HepG2 (cell line): ENCODE data around the gene COMMD4.
"Not testable (repeated sequence)": the region's sequence is repeated elsewhere in the genome, so short reads cannot be mapped to it uniquely, and the experiment has no call there.

Source experiments
- ASH2L ChIP-seq: fragments of 300-600, 200-600 bp; sonication (generic); IDR thresholded peaks from 2 replicates; pipeline ENCODE4 v1.7.0; 2017; ENCODE audit warnings: low read depth, mild to moderate bottlenecking, moderate library complexity, mixed read lengths, low read length; ENCODE audit not compliant: insufficient read length
- FOXK1 ChIP-seq: sonication (generic); formaldehyde crosslinking; IDR thresholded peaks from 2 replicates; pipeline ENCODE4 v1.4.0; 2020; ENCODE audit warnings: low read depth, missing genetic modification reagents, borderline replicate concordance
- GABPB1 ChIP-seq: IDR thresholded peaks from 2 replicates; pipeline ENCODE4 v1.6.1; 2016; ENCODE audit warnings: mild to moderate bottlenecking, missing genetic modification reagents, moderate library complexity, missing compliant biosample characterization
- HOXA7 ChIP-seq: sonication (generic); formaldehyde crosslinking; IDR thresholded peaks from 2 replicates; pipeline ENCODE4 v1.8.1; 2022; ENCODE audit warnings: mild to moderate bottlenecking, missing genetic modification reagents, moderate library complexity
- ZBTB33 ChIP-seq: sonication (generic); formaldehyde crosslinking; IDR thresholded peaks from 2 replicates; pipeline ENCODE4 v1.4.0; 2020; ENCODE audit warnings: missing genetic modification reagents
- ZNF564 ChIP-seq: sonication (generic); formaldehyde crosslinking; IDR thresholded peaks from 2 replicates; pipeline ENCODE4 v1.8.1; 2023; ENCODE audit warnings: mild to moderate bottlenecking, missing genetic modification reagents
- ZNF670 ChIP-seq: sonication (generic); formaldehyde crosslinking; IDR thresholded peaks from 2 replicates; pipeline ENCODE4 v1.8.0; 2022; ENCODE audit warnings: mild to moderate bottlenecking, missing genetic modification reagents, borderline replicate concordance
- ZNF792 ChIP-seq: IDR thresholded peaks from 2 replicates; pipeline ENCODE4 v1.6.1; 2016
- TF ChIP-seq, protein P1 (sequence below): sonication (generic); formaldehyde crosslinking; IDR thresholded peaks from 2 replicates; pipeline ENCODE4 v1.5.0; 2020; ENCODE audit warnings: mild to moderate bottlenecking, missing genetic modification reagents, moderate library complexity
- TF ChIP-seq, protein P2 (sequence below): sonication (generic); formaldehyde crosslinking; IDR thresholded peaks from 2 replicates; pipeline ENCODE4 v1.8.1; 2023; ENCODE audit warnings: missing genetic modification reagents, inconsistent platforms, borderline replicate concordance
- TF ChIP-seq, protein P3 (sequence below), 2 experiments: IDR thresholded peaks; 2 replicates each; pipeline ENCODE4 v1.6.1; 2011 to 2012; ENCODE audit warnings: low read length in 2 of 2, borderline replicate concordance in 1 of 2, low read depth in 1 of 2, mild to moderate bottlenecking in 1 of 2, moderate library complexity in 1 of 2

DNA sequence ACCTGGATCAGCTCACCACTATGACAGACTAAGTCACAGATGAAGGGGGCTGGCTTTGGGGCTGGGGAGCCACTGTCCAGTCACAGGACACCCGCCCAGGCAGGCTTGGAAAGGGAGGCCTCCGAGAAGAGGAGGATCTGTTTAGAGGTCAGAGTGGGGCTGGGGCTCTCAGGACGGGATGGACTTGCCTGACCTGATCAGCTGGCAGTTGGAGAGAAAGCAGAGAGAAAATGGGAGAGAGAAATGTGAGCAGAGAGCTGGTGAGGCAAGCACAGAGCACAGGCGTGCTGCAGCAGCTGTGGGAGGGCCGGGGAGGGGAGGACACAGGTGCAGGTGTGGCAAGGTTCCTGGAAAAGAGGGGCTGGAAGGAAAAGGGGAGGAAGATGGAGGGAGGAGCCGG is 35.8 kb upstream of the COMMD4 start:
- TF ChIP-seq, protein P1, sequence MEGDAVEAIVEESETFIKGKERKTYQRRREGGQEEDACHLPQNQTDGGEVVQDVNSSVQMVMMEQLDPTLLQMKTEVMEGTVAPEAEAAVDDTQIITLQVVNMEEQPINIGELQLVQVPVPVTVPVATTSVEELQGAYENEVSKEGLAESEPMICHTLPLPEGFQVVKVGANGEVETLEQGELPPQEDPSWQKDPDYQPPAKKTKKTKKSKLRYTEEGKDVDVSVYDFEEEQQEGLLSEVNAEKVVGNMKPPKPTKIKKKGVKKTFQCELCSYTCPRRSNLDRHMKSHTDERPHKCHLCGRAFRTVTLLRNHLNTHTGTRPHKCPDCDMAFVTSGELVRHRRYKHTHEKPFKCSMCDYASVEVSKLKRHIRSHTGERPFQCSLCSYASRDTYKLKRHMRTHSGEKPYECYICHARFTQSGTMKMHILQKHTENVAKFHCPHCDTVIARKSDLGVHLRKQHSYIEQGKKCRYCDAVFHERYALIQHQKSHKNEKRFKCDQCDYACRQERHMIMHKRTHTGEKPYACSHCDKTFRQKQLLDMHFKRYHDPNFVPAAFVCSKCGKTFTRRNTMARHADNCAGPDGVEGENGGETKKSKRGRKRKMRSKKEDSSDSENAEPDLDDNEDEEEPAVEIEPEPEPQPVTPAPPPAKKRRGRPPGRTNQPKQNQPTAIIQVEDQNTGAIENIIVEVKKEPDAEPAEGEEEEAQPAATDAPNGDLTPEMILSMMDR: not testable (repeated sequence)
- TF ChIP-seq GABPB1 (CRISPR knock-in tag); FOXK1 (CRISPR knock-in tag); ZNF670 (CRISPR knock-in tag); ZNF564; ZNF792 (CRISPR knock-in tag); HOXA7 (CRISPR knock-in tag); ZBTB33 (CRISPR knock-in tag); ASH2L: not testable (repeated sequence)
- TF ChIP-seq, protein P2, sequence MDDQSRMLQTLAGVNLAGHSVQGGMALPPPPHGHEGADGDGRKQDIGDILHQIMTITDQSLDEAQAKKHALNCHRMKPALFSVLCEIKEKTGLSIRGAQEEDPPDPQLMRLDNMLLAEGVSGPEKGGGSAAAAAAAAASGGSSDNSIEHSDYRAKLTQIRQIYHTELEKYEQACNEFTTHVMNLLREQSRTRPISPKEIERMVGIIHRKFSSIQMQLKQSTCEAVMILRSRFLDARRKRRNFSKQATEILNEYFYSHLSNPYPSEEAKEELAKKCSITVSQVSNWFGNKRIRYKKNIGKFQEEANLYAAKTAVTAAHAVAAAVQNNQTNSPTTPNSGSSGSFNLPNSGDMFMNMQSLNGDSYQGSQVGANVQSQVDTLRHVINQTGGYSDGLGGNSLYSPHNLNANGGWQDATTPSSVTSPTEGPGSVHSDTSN (CRISPR knock-in tag): not testable (repeated sequence)
- TF ChIP-seq, protein P3, sequence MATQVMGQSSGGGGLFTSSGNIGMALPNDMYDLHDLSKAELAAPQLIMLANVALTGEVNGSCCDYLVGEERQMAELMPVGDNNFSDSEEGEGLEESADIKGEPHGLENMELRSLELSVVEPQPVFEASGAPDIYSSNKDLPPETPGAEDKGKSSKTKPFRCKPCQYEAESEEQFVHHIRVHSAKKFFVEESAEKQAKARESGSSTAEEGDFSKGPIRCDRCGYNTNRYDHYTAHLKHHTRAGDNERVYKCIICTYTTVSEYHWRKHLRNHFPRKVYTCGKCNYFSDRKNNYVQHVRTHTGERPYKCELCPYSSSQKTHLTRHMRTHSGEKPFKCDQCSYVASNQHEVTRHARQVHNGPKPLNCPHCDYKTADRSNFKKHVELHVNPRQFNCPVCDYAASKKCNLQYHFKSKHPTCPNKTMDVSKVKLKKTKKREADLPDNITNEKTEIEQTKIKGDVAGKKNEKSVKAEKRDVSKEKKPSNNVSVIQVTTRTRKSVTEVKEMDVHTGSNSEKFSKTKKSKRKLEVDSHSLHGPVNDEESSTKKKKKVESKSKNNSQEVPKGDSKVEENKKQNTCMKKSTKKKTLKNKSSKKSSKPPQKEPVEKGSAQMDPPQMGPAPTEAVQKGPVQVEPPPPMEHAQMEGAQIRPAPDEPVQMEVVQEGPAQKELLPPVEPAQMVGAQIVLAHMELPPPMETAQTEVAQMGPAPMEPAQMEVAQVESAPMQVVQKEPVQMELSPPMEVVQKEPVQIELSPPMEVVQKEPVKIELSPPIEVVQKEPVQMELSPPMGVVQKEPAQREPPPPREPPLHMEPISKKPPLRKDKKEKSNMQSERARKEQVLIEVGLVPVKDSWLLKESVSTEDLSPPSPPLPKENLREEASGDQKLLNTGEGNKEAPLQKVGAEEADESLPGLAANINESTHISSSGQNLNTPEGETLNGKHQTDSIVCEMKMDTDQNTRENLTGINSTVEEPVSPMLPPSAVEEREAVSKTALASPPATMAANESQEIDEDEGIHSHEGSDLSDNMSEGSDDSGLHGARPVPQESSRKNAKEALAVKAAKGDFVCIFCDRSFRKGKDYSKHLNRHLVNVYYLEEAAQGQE (IDR thresholded peaks at IDR 0.05; ENCODE audit: borderline replicate concordance in 1 of 2, low read depth in 1 of 2, low read length in 2 of 2): not testable (repeated sequence)
